Activated T-cell treated with anti-CD3 and anti-CD28 coated beads for 4 hours (primary cell): ENCODE results near the gene C5orf63.
"Not testable (repeated sequence)": the region's sequence is repeated elsewhere in the genome, so short reads cannot be mapped to it uniquely, and the experiment has no call there.

Experiments
- DNase-seq: peaks from one replicate; pipeline ENCODE4 v3.0.0-alpha.2; 2020

The C5orf63 gene

GRCh38 chr5:127072861-127073846 lies at the start of gene C5orf63:
Gene C5orf63 (minus strand): TSS chr5:127073502. CDS start chr5:127058995, 14,507 bp downstream.
- DNase-seq, result peak; percentile 38

GRCh38 chr5:127112347-127112864 lies 39.1 kb upstream of the C5orf63 start:
- DNase-seq, result no peak

GRCh38 chr5:127111112-127111511 lies 37.8 kb upstream of the C5orf63 start:
- DNase-seq, result no peak

- not testable (repeated sequence) for DNase-seq
These were observed 35.4 kb upstream of the C5orf63 start for GRCh38 chr5:127108624-127109260.

GRCh38 chr5:127101935-127102334 lies 28.6 kb upstream of the C5orf63 start:
- DNase-seq, result no peak

- no peak for DNase-seq
These were observed 28.2 kb upstream of the C5orf63 start for GRCh38 chr5:127101533-127101932.

- DNase-seq, result no peak
These were observed 24.9 kb upstream of the C5orf63 start for GRCh38 chr5:127098241-127098640.

GRCh38 chr5:127097278-127097677 lies 24.0 kb upstream of the C5orf63 start:
- no peak for DNase-seq

- DNase-seq, result no peak
These were observed 23.2 kb upstream of the C5orf63 start for GRCh38 chr5:127096328-127096993.

GRCh38 chr5:127094161-127094814 lies 21.0 kb upstream of the C5orf63 start:
- DNase-seq, result no peak

GRCh38 chr5:127092690-127093089 lies 19.4 kb upstream of the C5orf63 start:
- no peak for DNase-seq

GRCh38 chr5:127089191-127089590 lies 15.9 kb upstream of the C5orf63 start:
- DNase-seq, result no peak

- no peak for DNase-seq
These were observed 14.9 kb upstream of the C5orf63 start for GRCh38 chr5:127088251-127088650.

GRCh38 chr5:127086589-127086988 lies 13.3 kb upstream of the C5orf63 start:
- DNase-seq, result no peak

- DNase-seq, result no peak
These were observed 12.5 kb upstream of the C5orf63 start for GRCh38 chr5:127085796-127086195.

- DNase-seq, result no peak
These were observed 12.1 kb upstream of the C5orf63 start for GRCh38 chr5:127085371-127085770.

- DNase-seq, result no peak
These were observed 11.4 kb upstream of the C5orf63 start for GRCh38 chr5:127084656-127085055.

GRCh38 chr5:127083711-127084110 lies 10.4 kb upstream of the C5orf63 start:
- DNase-seq, result no peak

GRCh38 chr5:127079994-127080491 lies 6.7 kb upstream of the C5orf63 start:
- no peak for DNase-seq

GRCh38 chr5:127077366-127077765 lies 4.1 kb upstream of the C5orf63 start:
- DNase-seq, result no peak

GRCh38 chr5:127076315-127077129 lies 3.2 kb upstream of the C5orf63 start:
- DNase-seq, result no peak

- DNase-seq, result no peak
These were observed 1.2 kb upstream of the C5orf63 start for GRCh38 chr5:127074466-127074865.
